Stimulated activated CD4-positive, alpha-beta T cell treated with anti-CD3 and anti-CD28 coated beads, Interleukin-1b, Interleukin-23, amount 100 ng/mL, for 1 hour (primary cell): ENCODE data around the gene LRFN2.

Source experiments
- DNase-seq, 2 donors: peaks; one replicate each; pipeline ENCODE4 v3.0.0-alpha.2; 2020; ENCODE audit warnings: low read depth in 2 of 2

The LRFN2 gene

DNA sequence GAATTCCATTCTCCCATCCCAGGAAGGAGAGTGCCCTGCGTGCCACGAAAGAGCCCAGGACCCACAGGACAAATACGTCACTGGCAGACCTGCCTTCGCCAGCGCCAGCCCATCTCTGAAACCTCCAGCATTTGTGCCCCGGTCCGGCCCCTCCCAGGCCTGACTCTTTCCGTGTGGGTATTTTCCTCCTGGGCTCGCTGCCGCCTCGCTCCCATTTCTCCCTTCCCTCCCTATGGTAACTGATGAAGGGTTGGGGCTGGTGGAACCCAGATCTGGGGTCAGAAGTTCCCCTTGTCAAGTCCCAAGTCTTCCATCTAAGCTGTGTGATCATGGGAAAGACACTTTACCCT lies 208.5 kb downstream of the LRFN2 start:
- DNase-seq: no peak

DNA sequence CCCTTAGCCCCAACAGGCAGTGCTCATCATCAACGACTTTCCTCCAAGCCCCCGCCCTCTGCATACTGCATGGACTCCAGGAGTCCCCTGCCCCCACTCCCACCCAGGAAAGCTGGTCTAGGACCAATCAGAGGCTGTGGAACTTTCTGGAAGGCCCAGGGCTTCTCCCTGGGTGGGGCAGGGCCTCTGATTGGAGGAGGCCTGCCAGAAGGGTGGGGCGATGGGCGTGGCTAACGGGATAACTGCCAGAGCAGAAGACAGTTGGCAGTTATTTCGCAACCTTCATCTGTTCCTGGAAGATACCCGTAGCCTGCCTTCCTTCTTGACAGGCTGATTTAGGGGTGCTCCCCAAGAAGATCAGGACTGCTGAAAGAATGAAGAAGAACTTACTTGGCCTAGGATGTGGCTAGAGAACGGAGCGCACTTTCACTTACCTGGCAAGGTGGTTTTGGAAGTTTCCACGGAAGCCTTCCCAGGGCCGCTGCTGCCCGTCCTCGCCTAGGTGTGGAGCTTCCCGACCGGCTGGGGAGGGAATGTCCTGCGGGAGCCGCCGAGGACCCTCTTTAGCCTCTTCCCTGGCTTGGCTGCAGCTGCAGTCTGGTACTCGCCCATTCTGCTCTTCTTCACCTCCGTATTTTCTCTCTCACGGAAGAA lies 209.0 kb downstream of the LRFN2 start:
- no peak for DNase-seq

DNA sequence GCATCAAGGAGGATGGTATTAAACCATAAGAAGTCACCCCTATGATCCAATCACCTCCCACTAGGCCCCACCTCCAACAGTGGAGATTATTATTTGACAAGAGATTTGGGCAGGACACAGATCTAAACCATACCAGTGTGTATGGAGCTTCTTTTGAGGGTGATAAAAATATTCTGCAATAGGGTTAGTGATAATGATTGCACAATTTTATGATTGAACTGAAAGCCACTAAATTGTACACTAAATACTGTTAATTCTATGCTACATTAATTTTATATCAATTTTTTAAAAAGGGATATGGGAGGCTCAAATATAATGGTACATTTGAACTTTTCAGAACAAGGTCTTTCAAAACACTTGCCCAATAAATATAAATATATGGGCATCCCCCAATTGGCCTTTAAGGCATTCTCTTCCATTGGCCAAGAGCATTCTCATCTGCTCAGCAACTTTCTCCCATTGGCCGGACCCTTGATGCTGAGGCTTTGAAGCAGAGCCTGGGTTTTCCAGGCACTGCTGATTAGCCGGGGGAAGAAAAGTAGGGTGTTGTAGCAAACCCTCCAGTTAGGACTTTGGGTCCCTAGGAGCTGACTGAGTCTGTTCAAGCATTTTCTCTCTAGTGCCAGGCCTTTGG lies 209.9 kb downstream of the LRFN2 start:
- DNase-seq: no peak

DNA sequence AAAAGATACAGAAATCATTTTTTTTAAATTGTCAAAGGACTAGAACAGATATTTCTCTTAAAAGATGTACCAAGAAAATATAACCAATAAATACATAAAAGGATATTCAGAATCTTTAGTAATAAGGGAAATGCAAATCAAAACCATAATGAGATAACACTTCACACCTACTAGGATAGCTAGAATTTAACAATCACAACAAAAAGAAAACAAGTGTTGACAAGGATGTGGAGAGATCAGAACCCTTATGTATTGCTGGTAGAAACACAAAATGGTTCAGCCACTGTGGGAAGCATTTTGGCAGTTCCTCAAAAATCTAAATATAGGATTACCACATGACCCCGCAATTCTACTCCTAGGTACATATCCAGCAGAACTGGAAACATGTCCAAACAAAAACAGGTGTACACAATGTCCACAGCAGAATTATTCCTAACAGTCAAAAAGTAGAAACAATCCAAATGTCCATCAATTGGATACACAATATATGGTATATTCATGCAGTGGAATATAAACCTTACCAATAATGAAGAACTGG lies 211.0 kb downstream of the LRFN2 start:
- no peak for DNase-seq

DNA sequence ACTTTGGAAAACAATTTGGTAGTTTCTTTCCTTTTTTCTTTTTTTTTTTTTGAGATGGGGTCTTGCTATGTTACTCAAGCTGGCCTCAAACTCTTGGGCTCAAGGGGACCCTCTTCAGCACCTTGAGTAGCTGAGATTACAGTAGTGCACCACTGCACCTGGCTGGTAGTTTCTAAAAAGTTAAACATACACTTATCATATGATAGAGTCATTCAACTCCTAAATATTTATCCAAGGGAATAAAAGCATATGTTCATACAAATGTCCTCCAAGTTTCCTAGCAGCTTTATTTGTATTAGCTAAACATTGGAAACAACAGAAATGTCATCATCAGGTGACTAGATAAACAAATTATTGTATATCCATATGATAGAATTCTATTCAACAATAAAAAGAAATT lies 213.9 kb downstream of the LRFN2 start:
- DNase-seq: no peak

DNA sequence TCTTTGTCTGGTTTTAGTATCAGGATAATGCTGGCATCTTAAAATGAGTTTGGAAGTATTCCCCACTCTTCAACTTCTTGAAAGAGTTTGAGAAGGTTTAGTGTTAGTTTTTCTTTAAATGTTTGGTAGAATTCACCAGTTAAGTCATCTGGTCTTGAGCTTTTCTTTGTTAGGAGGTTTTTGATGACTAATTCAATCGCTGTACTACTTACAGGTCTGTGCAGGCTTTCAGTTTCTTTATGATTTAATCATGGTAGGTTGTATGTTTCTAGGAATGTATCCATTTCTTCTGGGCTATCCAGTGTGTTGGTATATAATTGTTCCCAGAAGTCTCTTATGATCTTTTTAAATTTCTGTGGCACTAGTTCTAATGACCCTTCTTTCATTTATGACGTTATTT lies 215.5 kb downstream of the LRFN2 start:
- DNase-seq: no peak

DNA sequence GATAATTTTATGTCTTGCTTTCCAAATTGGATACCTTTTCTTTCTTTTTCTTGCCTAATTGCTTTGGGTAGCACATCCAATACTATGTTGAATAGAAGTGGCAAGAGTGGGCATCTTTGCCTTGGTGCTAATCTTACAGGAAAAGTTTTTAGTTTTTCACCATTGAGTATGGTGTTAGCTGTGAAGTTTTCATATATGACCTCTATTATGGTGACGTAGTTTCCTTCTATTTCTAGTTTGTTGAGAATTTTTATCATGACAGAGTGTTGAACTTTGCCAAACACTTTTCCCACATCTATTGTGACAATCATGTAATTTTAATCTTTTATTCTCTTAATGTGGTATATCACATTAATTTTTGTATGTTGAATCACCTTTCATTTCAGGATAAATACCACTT lies 216.1 kb downstream of the LRFN2 start:
- no peak for DNase-seq

DNA sequence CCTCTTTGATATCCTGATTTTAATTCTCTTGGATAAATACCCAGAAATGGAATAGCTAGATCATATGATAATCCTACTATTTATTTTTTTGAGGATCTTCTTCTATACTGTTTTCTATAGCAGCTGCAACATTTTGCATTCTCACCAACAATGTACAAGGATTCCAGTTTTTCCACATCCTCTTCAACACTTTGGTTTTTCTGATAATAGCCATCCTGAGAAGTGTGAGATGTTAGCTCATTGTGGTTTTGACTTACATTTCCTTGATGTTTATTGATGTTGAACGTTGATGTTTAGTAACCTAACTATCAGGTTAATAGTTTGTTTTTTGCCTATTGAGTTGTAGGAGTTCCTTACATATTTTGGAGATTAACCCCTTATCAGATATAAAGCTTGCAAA lies 217.3 kb downstream of the LRFN2 start:
- DNase-seq: no peak

DNA sequence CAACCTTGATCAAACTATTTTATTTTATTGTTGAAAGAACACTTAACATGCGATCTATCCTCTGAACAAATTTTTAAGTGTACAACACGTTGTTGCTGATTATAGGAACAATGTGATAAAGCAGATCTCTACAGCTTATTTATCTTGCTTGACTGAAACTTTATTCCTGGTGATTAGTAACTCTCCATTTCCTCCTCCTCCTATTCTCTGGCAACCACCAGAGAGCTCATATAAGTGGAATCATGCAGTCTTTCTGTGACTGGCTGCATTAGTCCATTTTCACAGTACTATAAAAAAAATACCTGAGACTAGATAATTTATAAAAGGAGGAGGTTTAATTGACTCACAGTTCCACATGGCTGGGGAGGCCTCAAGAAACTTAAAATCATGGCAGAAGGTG lies 218.1 kb downstream of the LRFN2 start:
- DNase-seq: no peak

DNA sequence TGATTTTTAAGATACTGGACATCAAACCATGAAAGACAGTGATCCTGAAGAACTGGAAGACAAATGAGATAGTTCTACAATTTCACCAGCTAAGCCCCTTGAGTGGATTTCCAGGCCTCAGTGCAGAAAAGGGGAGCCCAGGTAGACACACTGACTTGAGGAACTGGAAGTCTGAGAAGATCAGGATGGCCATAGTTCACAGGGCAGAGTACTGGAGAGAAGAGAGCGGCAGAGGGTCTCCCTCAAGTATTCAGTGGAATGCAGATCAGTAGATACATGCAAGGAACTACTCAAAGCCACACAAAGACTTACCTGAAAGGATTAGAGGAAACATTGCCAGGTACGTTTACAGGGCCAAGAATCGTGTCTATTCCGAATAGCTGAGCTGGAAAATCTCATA lies 224.3 kb downstream of the LRFN2 start:
- no peak for DNase-seq

DNA sequence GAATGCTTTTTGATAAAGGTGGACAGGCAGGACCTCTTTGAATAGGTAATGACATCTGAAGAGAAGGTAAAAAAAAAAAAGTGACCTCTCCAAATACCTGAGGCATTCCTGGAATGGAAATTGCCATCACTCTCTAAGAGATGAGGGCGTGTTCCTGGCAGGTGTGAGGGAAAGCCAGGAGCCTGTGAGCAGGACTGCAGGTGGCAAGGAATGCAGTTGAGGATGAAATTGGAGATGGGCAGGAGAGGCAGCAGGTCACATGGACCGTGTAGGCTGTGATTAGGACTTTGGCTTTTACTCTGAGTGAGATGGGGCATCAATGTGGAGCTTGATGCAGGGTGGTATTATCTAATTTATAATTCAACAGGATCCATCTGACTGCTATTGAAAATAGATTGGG lies 227.4 kb downstream of the LRFN2 start:
- no peak for DNase-seq

DNA sequence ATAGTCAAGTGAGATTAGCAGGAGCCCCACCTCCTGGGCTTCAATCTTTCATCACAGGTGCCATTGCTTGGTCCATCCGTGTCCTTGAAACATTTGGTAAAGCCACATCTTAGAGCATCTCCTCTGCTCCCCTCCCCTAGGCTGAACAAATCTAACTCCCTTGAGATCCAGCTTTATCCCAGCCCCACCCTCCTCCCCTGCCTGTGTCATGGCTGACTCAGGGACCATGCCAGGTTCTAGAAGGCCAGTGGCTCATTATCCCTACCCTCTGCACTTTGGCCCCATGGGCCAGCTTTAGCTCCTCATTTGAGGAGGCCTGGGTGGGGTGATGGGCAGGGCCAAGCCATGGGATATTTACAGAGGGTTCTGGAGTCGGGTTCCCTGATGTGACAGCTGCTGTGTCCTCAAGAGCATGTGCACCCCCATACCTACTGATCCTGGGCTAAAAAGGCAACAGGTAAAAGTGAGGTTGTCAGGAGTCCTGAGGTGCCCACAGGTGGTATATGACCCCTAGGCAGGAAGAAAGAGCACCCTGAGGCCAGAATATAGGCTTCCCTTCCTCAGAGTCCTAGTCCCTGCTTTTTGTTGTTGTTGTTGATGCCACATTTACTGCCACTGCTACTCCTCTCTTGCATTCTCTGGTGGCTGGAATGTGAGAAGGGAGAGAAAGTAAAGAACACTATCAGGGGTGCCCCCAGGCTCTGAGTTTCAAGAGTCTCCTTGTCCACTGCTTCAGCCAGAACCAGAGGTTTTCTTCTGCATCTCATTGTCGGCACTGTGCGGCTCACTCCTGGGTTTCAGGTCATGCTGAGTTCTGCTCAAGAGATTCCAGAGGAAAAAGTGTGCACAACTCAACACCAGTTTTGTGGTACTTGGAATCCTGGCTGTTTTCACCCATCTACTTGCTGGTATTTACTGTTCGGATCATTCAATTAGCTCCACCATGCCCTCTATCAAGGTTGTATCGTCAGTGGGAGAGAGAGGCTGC lies 228.4 kb downstream of the LRFN2 start:
- no peak for DNase-seq

DNA sequence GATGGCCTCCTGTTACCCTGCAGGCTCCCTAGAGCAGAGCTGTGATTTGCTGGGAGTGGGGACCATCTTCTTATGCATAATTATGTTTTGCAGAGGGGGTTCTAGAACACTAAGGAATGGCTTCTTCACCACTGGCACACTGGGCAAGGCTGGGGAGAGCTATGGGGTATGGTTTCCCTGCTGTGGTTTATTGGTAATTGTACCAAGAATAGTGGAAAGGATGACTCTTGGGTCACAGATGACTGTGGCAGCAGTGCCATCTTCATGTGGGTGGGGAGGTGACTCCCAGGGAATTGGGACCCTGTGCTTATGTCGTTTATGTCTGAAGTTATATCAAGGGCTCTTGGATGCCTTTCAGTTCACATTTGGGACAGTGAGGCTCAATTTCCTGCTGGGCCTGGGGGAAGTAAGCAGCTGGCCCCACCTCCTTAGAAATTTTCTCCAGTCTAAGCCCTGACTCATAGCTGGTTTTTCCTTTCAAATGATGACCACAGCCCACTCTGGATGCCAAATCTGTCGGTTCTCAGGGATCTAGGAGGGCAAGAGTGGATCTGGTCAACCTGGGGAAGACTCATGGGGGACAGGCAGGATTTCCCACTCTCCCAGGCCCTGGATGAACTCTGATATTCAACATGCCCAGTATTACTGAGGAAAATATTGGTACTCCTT lies 230.8 kb downstream of the LRFN2 start:
- no peak for DNase-seq

DNA sequence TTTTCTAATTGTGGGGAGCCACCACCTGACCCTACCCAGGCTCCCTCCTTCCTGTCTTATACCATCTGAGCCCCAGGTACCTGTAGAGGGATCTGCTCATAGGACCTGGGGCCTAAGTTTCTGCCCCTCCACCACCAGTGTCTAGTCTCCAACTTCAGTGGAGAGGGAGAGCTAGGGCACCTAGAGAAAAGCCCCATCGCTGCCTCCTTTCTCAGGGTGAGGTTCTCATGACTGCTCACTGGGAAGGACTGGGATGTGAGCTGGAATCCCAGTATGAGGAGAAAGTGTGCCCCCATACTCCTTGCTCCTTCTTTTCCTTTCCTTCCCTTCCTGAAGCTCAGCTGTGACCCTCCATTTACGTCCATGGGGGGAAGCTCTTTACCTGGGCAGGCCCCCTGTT lies 231.6 kb downstream of the LRFN2 start:
- DNase-seq: no peak

DNA sequence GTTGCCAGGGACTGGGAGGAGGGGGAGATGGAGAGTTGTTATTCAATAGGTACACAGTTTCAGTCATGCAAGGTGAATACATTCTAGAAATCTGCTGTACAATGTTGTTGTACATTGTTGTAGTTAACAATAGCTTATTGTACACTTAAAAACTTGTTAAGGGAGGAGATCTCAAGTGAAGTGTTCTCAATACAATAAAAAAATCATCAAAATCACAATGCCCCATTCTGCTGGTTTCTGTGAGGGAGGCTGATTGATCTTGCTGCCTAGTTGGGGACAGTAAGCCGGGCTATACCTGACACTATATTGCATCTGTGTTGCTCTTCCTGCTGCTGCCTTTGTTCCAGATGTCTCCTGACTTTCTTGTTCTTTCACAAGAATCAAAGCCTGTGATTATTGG lies 232.1 kb downstream of the LRFN2 start:
- no peak for DNase-seq

DNA sequence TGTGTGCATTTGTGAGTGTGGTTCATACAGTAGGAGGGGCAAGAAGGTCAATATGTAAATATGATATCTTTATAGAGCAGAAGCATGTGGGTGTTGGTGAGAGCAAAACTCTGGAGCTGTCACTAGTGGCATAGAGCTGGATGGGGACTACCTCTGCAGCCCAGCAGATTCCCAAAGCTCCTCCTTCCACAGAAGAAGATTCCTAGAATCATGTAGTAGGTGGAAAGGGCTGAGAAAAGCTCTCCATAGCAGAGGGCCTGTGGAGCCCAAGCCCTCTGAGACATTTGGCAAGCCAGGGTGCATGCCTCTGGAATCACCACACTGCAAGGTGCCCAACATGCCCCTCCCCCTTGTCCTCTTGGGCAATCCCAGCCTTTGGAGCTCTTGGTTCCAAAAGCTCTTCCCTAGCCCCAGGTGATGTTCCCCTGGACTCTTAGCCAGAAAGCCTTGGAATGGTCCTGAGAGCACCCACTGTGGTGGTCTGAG lies 233.2 kb downstream of the LRFN2 start:
- DNase-seq: no peak

DNA sequence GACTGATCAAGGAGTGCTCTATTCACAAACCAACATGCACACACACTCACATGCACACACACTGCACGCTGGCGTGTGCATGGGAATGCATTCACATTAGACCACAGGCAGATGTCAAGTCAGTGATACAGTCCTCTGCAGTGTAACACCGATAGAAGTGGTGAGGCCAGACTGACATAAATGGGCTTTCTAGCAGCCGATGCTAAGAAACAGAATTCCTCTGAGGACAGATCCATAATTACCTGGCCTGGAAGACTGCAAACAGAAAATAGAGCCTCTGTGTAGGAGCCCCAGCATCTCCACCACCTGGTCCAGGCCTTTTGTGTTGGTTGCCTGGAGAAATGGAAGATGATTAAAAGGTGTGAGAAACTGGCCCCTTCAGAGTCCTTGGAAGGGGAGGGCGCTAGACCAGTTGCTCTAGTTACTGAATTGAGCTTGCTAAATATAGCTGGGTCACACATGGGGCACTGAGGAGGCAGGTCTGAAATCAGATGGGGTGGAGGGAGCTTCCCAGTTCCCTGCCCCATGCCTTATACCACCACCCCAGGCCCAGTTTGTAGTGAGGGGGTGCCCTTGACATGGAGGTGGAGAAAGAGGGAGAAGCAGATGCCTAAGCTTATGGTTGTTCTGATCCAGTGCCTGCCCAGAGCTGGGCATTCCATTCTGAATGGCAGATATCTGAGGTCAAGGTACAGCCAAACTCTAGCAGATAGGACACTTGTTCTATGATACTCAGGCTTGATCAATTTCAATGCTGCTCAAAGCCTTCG lies 233.8 kb downstream of the LRFN2 start:
- DNase-seq: no peak

DNA sequence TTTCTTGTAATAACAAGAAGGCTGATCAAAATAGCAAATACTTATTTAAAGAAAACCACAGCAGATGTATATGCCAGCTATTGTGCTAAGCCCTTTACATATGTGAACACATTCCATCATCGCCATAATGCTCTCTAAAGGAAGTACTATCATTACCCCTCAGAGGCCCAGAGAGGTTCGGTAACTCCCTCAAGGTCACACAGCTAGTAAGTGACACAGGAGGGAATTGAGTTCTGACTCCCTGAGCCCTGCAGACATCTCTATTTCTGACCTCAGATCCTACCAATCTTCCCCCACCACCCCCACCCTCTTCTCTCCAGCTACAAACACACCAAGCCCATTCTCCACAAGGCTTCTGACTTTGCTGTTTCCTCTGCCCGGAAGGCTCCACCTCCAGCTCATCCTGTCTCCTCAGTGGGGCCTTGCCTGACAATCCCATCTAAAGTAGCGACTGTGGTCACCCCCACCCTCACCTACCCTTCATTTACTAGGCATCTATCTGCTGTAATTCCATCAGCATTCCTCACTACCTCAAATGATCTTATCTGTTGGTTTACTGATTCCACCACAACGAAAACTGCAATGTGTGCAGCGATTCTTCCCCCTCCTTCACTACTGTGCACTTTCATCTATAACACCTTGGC lies 234.5 kb downstream of the LRFN2 start:
- no peak for DNase-seq

DNA sequence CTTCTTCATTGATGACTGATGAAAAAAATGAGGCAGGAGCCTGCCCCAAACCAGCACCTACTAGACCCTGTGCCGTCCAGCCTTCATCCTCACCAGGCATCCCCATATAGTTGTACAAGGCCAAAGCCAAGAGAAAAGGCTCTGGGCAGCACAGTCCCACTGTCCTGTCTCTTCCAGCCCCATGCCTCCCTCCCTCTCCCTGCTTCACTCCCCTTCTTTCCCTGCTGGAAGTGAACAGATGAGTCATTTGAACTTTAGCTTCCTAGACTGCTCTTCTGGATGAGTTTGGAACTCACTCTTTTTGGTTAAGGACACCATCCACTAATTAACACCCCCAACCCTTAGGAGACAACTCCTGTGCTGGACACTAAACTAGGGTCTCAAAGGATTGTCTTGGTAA lies 235.2 kb downstream of the LRFN2 start:
- no peak for DNase-seq

DNA sequence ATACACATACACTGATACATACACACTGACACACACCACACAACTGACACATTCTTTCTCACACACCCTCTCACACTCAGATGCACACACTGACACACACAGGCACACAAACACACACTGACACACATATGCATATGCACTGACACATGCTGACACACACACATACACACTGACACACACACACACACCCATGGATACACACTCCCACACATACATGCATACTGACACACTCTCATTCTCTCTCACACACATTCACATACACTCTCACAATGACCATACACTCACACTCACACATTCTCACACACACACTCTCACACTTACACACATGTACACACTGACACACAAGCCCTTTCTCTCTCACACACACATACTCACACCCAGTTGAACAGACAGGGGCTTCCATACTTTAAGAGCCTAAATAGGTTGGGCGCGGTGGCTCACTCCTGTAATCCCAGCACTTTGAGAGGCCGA lies 236.4 kb downstream of the LRFN2 start:
- no peak for DNase-seq
